ENCODE results near the gene CBLC.

DNA sequence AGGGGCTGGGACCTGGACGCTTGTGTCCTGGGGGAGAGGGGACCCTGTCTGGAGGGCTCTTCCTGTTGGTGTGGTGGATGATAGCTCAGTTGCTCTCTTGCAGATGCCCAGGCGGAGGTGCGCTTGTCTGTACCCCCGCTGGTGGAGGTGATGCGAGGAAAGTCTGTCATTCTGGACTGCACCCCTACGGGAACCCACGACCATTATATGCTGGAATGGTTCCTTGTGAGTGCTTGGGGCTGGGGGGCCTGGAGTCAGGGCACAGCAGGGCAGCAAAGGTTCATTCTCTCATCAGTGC is 33.4 kb downstream of the CBLC start:
- TF ChIP-seq, protein P1, sequence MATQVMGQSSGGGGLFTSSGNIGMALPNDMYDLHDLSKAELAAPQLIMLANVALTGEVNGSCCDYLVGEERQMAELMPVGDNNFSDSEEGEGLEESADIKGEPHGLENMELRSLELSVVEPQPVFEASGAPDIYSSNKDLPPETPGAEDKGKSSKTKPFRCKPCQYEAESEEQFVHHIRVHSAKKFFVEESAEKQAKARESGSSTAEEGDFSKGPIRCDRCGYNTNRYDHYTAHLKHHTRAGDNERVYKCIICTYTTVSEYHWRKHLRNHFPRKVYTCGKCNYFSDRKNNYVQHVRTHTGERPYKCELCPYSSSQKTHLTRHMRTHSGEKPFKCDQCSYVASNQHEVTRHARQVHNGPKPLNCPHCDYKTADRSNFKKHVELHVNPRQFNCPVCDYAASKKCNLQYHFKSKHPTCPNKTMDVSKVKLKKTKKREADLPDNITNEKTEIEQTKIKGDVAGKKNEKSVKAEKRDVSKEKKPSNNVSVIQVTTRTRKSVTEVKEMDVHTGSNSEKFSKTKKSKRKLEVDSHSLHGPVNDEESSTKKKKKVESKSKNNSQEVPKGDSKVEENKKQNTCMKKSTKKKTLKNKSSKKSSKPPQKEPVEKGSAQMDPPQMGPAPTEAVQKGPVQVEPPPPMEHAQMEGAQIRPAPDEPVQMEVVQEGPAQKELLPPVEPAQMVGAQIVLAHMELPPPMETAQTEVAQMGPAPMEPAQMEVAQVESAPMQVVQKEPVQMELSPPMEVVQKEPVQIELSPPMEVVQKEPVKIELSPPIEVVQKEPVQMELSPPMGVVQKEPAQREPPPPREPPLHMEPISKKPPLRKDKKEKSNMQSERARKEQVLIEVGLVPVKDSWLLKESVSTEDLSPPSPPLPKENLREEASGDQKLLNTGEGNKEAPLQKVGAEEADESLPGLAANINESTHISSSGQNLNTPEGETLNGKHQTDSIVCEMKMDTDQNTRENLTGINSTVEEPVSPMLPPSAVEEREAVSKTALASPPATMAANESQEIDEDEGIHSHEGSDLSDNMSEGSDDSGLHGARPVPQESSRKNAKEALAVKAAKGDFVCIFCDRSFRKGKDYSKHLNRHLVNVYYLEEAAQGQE (IDR thresholded peaks at IDR 0.05; ENCODE audit: insufficient read depth in 1 of 2, low read depth in 2 of 2, low read length in 2 of 2): no peak
- TF ChIP-seq TAF1 (IDR thresholded peaks at IDR 0.05; ENCODE audit: borderline replicate concordance, insufficient read depth, low read length): no peak
- TF ChIP-seq POLR2AphosphoS5 (IDR thresholded peaks at IDR 0.05; ENCODE audit: low read depth, low read length): no peak
